IMR-90 (cell line): ENCODE data around the gene LEF1. TPM values are rescaled to one million over a fixed set of nuclear protein-coding genes. Genes with fewer than 3 reads are reported as not detected.

ENCODE experiments used
- ATAC-seq: fragments of 200-7000 bp; cut with Tn5 transposase; 2 replicates; pipeline ENCODE4 v1.9.1; 2020; ENCODE audit warnings: low read depth, mild to moderate bottlenecking, moderate library complexity
- BruUV-seq: library from RNA; stranded (reverse); fragments of 400-500 nt; replicated peaks from 2 replicates; lab custom pipeline; 2021; lab: Mats Ljungman, UMichigan
- CTCF ChIA-PET: fragments of 300-600 bp; formaldehyde crosslinking; extraction: SDS; loops from one replicate; lab custom pipeline; 2021; ENCODE audit warnings: antibody characterized with exemption; lab: Yijun Ruan, JAX
- POLR2A ChIA-PET: fragments of 300-600 bp; sonication (Branson Sonifier 250); formaldehyde crosslinking; loops from one replicate; lab custom pipeline; 2022; ENCODE audit warnings: antibody characterized with exemption; ENCODE audit not compliant: unreplicated experiment; lab: Charles Lee
- DNase-seq: peaks from one replicate; pipeline ENCODE4 v3.0.0; 2013
- H2AFZ ChIP-seq: replicated peaks from 2 replicates; pipeline ENCODE3; 2013; ENCODE audit warnings: low read length, mild to moderate bottlenecking; ENCODE audit not compliant: poor library complexity
- H2AK5ac ChIP-seq: 2 replicates; pipeline ENCODE4 v1.6.1; 2013; ENCODE audit warnings: low read depth, low read length, inconsistent platforms
- H2AK9ac ChIP-seq: replicated peaks from 2 replicates; pipeline ENCODE3; 2013; ENCODE audit warnings: mild to moderate bottlenecking, low read depth, low read length, moderate library complexity; ENCODE audit not compliant: poor library complexity
- H2BK120ac ChIP-seq: 2 replicates; pipeline ENCODE4 v1.6.1; 2013; ENCODE audit warnings: low read depth, low read length, inconsistent platforms
- H2BK15ac ChIP-seq: 3 replicates; pipeline ENCODE4 v1.6.1; 2013; ENCODE audit warnings: low read depth, low read length, inconsistent platforms
- H2BK20ac ChIP-seq: 2 replicates; pipeline ENCODE4 v1.6.1; 2013; ENCODE audit warnings: low read depth, mild to moderate bottlenecking, inconsistent platforms, low read length, moderate library complexity
- H2BK5ac ChIP-seq: 2 replicates; pipeline ENCODE4 v1.6.1; 2013; ENCODE audit warnings: mild to moderate bottlenecking, low read depth, low read length, inconsistent platforms; ENCODE audit not compliant: poor library complexity, severe bottlenecking
- H3K14ac ChIP-seq: replicated peaks from 2 replicates; pipeline ENCODE4 v1.6.1; 2013; ENCODE audit warnings: low read depth, low read length, inconsistent platforms
- H3K18ac ChIP-seq: 2 replicates; pipeline ENCODE4 v1.6.1; 2013; ENCODE audit warnings: low read depth, low read length, control low read depth
- H3K23ac ChIP-seq: 2 replicates; pipeline ENCODE4 v1.6.1; 2013; ENCODE audit warnings: low read depth, low read length, inconsistent platforms
- H3K27ac ChIP-seq: 2 replicates; pipeline ENCODE4 v1.5.1; 2013; ENCODE audit warnings: mild to moderate bottlenecking, control low read depth, low read length; ENCODE audit not compliant: insufficient read depth
- H3K27me3 ChIP-seq: 2 replicates; pipeline ENCODE4 v1.6.1; 2013; ENCODE audit warnings: low read length; ENCODE audit not compliant: control insufficient read depth, insufficient read depth
- H3K36me3 ChIP-seq: 2 replicates; pipeline ENCODE4 v1.6.1; 2013; ENCODE audit warnings: low read length, mixed read lengths; ENCODE audit not compliant: control insufficient read depth, insufficient read depth
- H3K4ac ChIP-seq: 2 replicates; pipeline ENCODE4 v1.6.1; 2013; ENCODE audit warnings: low read depth, low read length, inconsistent platforms
- H3K4me1 ChIP-seq: 2 replicates; pipeline ENCODE4 v1.6.1; 2013; ENCODE audit warnings: low read length, mixed read lengths; ENCODE audit not compliant: control insufficient read depth, insufficient read depth
- H3K4me2 ChIP-seq: 2 replicates; pipeline ENCODE4 v1.6.1; 2013; ENCODE audit warnings: low read depth, mild to moderate bottlenecking, control low read depth, low read length, moderate library complexity
- H3K4me3 ChIP-seq: 2 replicates; pipeline ENCODE4 v1.5.1; 2013; ENCODE audit warnings: low read depth, mild to moderate bottlenecking, control low read depth, low read length, moderate library complexity; ENCODE audit not compliant: insufficient read depth
- H3K56ac ChIP-seq: 2 replicates; pipeline ENCODE4 v1.6.1; 2013; ENCODE audit warnings: low read length, inconsistent platforms; ENCODE audit not compliant: insufficient read depth; ENCODE audit errors: extremely low read depth
- H3K79me1 ChIP-seq, 2 experiments: 2 replicates each; pipeline ENCODE4 v1.6.1; 2013; ENCODE audit warnings: low read length in 2 of 2, inconsistent platforms in 1 of 2, low read depth in 1 of 2
- H3K9ac ChIP-seq: 2 replicates; pipeline ENCODE4 v1.6.1; 2013; ENCODE audit warnings: low read depth, low read length, control low read depth
- H3K9me1 ChIP-seq: 2 replicates; pipeline ENCODE4 v1.6.1; 2013; ENCODE audit warnings: low read length, inconsistent platforms; ENCODE audit not compliant: insufficient read depth
- H3K9me3 ChIP-seq: 2 replicates; pipeline ENCODE4 v1.6.1; 2013; ENCODE audit warnings: low read length; ENCODE audit not compliant: control insufficient read depth, insufficient read depth
- H4K20me1 ChIP-seq: 2 replicates; pipeline ENCODE4 v1.6.1; 2013; ENCODE audit warnings: low read length, inconsistent platforms; ENCODE audit not compliant: insufficient read depth
- H4K5ac ChIP-seq: 2 replicates; pipeline ENCODE4 v1.6.1; 2013; ENCODE audit warnings: mild to moderate bottlenecking, low read depth, low read length, control low read depth
- H4K8ac ChIP-seq, 2 experiments: 2 replicates each; pipeline ENCODE4 v1.6.1; 2013; ENCODE audit warnings: low read depth in 2 of 2, low read length in 2 of 2, control low read depth in 1 of 2, inconsistent platforms in 1 of 2
- H4K91ac ChIP-seq: 2 replicates; pipeline ENCODE4 v1.6.1; 2013; ENCODE audit warnings: low read depth, low read length, inconsistent platforms; ENCODE audit not compliant: insufficient read depth
- BHLHE40 ChIP-seq: fragments of 150-350 bp; IDR thresholded peaks from 2 replicates; pipeline ENCODE4 v1.6.1; 2016; ENCODE audit warnings: mild to moderate bottlenecking, low read depth, low read length
- CEBPB ChIP-seq: IDR thresholded peaks from 2 replicates; pipeline ENCODE4 v1.6.1; 2012; ENCODE audit warnings: low read depth, low read length, improper control_type of control experiment
- CHD1 ChIP-seq: IDR thresholded peaks from 2 replicates; pipeline ENCODE4 v1.6.1; 2012; ENCODE audit warnings: low read depth, low read length, improper control_type of control experiment
- CTCF ChIP-seq: conservative IDR thresholded peaks from 2 replicates; pipeline ENCODE4 v1.5.1; 2012; ENCODE audit warnings: mild to moderate bottlenecking, low read depth, low read length, improper control_type of control experiment
- ELK1 ChIP-seq: fragments of 150-350 bp; IDR thresholded peaks from 2 replicates; pipeline ENCODE4 v1.6.1; 2016; ENCODE audit warnings: low read depth, mild to moderate bottlenecking, low read length, moderate library complexity, borderline replicate concordance
- FOS ChIP-seq: fragments of 150-350 bp; IDR thresholded peaks from 2 replicates; pipeline ENCODE4 v1.6.1; 2016; ENCODE audit warnings: low read depth, low read length
- MAFK ChIP-seq: IDR thresholded peaks from 2 replicates; pipeline ENCODE4 v1.6.1; 2012; ENCODE audit warnings: low read depth, low read length, improper control_type of control experiment
- MAZ ChIP-seq: IDR thresholded peaks from 2 replicates; pipeline ENCODE4 v1.6.1; 2012; ENCODE audit warnings: low read depth, mild to moderate bottlenecking, low read length, improper control_type of control experiment, moderate library complexity, borderline replicate concordance
- MXI1 ChIP-seq: IDR thresholded peaks from 2 replicates; pipeline ENCODE4 v1.6.1; 2012; ENCODE audit warnings: low read depth, mild to moderate bottlenecking, low read length, moderate library complexity, borderline replicate concordance
- NFE2L2 ChIP-seq: fragments of 150-350 bp; IDR thresholded peaks from 2 replicates; pipeline ENCODE4 v1.6.1; 2016; ENCODE audit warnings: low read depth, mild to moderate bottlenecking, low read length
- POLR2A ChIP-seq: IDR thresholded peaks from 2 replicates; pipeline ENCODE4 v1.6.1; 2012; ENCODE audit warnings: mild to moderate bottlenecking, low read depth, low read length
- RAD21 ChIP-seq: IDR thresholded peaks from 2 replicates; pipeline ENCODE4 v1.6.1; 2012; ENCODE audit warnings: low read length, improper control_type of control experiment
- RCOR1 ChIP-seq: IDR thresholded peaks from 2 replicates; pipeline ENCODE4 v1.6.1; 2012; ENCODE audit warnings: mild to moderate bottlenecking, low read length, improper control_type of control experiment; ENCODE audit not compliant: insufficient replicate concordance
- RFX5 ChIP-seq: IDR thresholded peaks from 2 replicates; pipeline ENCODE4 v1.8.0; 2012; ENCODE audit warnings: low read depth, mild to moderate bottlenecking, low read length, moderate library complexity
- SMC3 ChIP-seq: fragments of 150-350 bp; IDR thresholded peaks from 2 replicates; pipeline ENCODE4 v1.6.1; 2016; ENCODE audit warnings: low read depth, mild to moderate bottlenecking, antibody characterized with exemption, low read length, moderate library complexity
- USF2 ChIP-seq: fragments of 150-350 bp; IDR thresholded peaks from 2 replicates; pipeline ENCODE4 v1.6.1; 2017; ENCODE audit warnings: mild to moderate bottlenecking, antibody characterized with exemption, low read length, low read depth
- WGBS, 2 experiments: methylation state at CpG; one replicate each; pipeline versions ENCODE4 v1.1.5 to v1.1.7; 2013; ENCODE audit warnings: missing lambda C conversion rate in 2 of 2; ENCODE audit not compliant: insufficient read length in 1 of 2; ENCODE audit errors: extremely low coverage in 2 of 2; 5-methylcytosine and 5-hydroxymethylcytosine counted together
- dilution Hi-C: fragments of 300-500 bp; cut with HindIII; formaldehyde crosslinking; loops from one replicate; pipeline ENCODE4 v1.14.3; 2018; ENCODE audit warnings: low sequenced_read_pairs; ENCODE audit not compliant: unreplicated experiment
- in situ Hi-C: fragments of 300-500 bp; cut with MboI; formaldehyde crosslinking; loops from 3 replicates; pipeline ENCODE4 v1.14.3; 2019; ENCODE audit warnings: low sequenced_read_pairs, inconsistent platforms, mixed read lengths
- intact Hi-C: fragments of 100-400 bp; cut with micrococcal nuclease; formaldehyde crosslinking; loops from 2 replicates; pipeline ENCODE4 v1.10.0; 2022
- polyA plus RNA-seq, 3 experiments: library from polyadenylated mRNA; depleted of rRNA; stranded (reverse); fragments of >200 nt; gene quantifications; 2 replicates each; pipeline ENCODE4 v1.2.3, GENCODE V29; 2012; ENCODE audit warnings: low replicate concordance in 1 of 3
- total RNA-seq: library from RNA; depleted of rRNA; stranded (reverse); fragments of >200 nt; gene quantifications from 2 replicates; pipeline ENCODE4 v1.2.3, GENCODE V29; 2012

Gene LEF1
- total and polyA plus RNA-seq, 2 of the 4 experiments (the other 2 are of a cell fraction) = 1.7 to 1.8 TPM

- Histone ChIP-seq H3K4me2 (no peak overlapping the region), H3K9me1 (peaks cover 3% of the 10 kb centered on the region; the same call in 1 of the 2 replicates), H3K18ac (no peak overlapping the region), H3K14ac (no peak overlapping the region), H3K4ac (no peak overlapping the region), H2BK20ac (no peak overlapping the region), H2AK9ac (no peak overlapping the region), H3K27ac (no peak overlapping the region), H3K4me3 (no peak overlapping the region), H4K8ac (no peak overlapping the region), H2AK5ac (no peak overlapping the region), H2AFZ (no peak overlapping the region), H2BK5ac (no peak overlapping the region), H4K91ac (no peak overlapping the region), H3K4me1 (no peaks in the 10 kb centered on the region), H3K56ac (no peak overlapping the region), H3K9me3 (no peaks in the 10 kb centered on the region), H3K9ac (no peak overlapping the region), H2BK15ac (no peak overlapping the region), H3K23ac (no peak overlapping the region), H3K27me3 (peaks cover 2% of the 10 kb centered on the region; the same call in 1 of the 2 replicates), H3K79me1 (no peaks in the 10 kb centered on the region), H4K20me1 (no peaks in the 10 kb centered on the region), H2BK120ac (no peak overlapping the region), H3K36me3 (no peaks in the 10 kb centered on the region), H4K5ac (no peak overlapping the region)
- no peak for DNase-seq
- TF ChIP-seq FOS = no peak
- no peak for TF ChIP-seq RFX5
- no peak for TF ChIP-seq CEBPB
- no peak for TF ChIP-seq ELK1
- no peak for TF ChIP-seq BHLHE40
- TF ChIP-seq CHD1 = no peak
- TF ChIP-seq POLR2A = no peak
- no peak for TF ChIP-seq MAZ
- TF ChIP-seq SMC3 = no peak
- TF ChIP-seq MAFK = no peak
- no peak for TF ChIP-seq RCOR1
- no peak for TF ChIP-seq CTCF
- TF ChIP-seq NFE2L2 = no peak
- no peak for TF ChIP-seq USF2
- TF ChIP-seq RAD21 = no peak
- TF ChIP-seq MXI1 = no peak
- BruUV-seq = no TSS peak
- intact Hi-C loops (loop anchor here (5.0 kb wide), 1 partner anchor 310 kb away; no protein-coding TSS in a partner anchor), in situ Hi-C loops (no loop called here), dilution Hi-C loops (no loop called here)
- CTCF ChIA-PET = interaction anchor here (0.6 kb wide), 1 partner anchor 67 kb away, joined by 3 read pairs; no protein-coding TSS in a partner anchor
- ATAC-seq = no peak
- POLR2A ChIA-PET = interaction anchor here (0.5 kb wide), 1 partner anchor 275 kb away, joined by 7 read pairs; no protein-coding TSS in a partner anchor
- 33% methylated on average over 1 of the region's 4 CpGs; no CpG with 5 or more reads in 1 of the 2 experiments for WGBS, 2 experiments
Measured at GRCh38 chr4:108072300-108072699, 96.4 kb downstream of the LEF1 start.
